ENCODE measurements around the gene MRGPRX2. TPM values are rescaled to one million over a fixed set of nuclear protein-coding genes. Genes with fewer than 3 reads are reported as not detected.

MRGPRX2 gene
- total RNA-seq, 2 donors from 2014 or later, result not detected

- 88% methylated on average over 3 to 4 of the region's 4 CpGs for WGBS, 2 experiments (ENCODE audit: insufficient coverage in 1 of 2, insufficient read length in 1 of 2)
Observed at GRCh38 chr11:19100885-19101284, 40.4 kb upstream of the MRGPRX2 start.

DNA sequence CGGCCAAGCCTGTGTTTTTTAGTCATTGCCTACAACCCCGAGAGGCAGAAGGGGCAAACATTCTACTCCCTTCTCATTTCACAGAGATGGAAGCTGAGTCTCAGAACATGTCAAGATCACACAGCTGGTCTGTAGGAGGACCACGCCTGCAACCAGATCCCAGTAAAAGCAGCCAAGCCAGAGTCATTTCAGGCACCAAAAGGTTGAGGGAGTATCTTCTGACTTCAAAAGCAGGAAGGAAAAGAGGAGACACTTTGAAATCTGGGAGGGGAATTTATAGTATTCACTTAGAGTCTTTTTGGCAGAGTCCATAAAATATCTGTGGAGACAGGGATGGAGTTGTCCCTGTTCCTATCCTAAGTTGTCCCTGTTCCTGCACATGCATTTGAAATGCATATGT, 38.6 kb upstream of the MRGPRX2 start:
- H3K27me3 Mint-ChIP-seq (ENCODE audit: insufficient read depth), result peaks cover 15% of the 10 kb centered on the region
- Histone ChIP-seq H3K4me1 (ENCODE audit: control insufficient read depth, insufficient read depth, low read length) (no peaks in the 10 kb centered on the region), H3K27ac (ENCODE audit: low read depth, low read length) (no peak overlapping the region), H3K36me3 (ENCODE audit: control insufficient read depth, insufficient read depth, low read length) (no peaks in the 10 kb centered on the region), H3K4me3 (ENCODE audit: low read length) (no peak overlapping the region), H3K9ac (ENCODE audit: extremely low read depth, low read length, poor library complexity, severe bottlenecking) (no peak overlapping the region), H3K9me3 (ENCODE audit: control insufficient read depth, low read length) (no peaks in the 10 kb centered on the region), H3K27me3 (ENCODE audit: control insufficient read depth, insufficient read depth, low read length, poor library complexity, severe bottlenecking) (peaks cover 9% of the 10 kb centered on the region)
- H3K9me3 Mint-ChIP-seq, result no peaks in the 10 kb centered on the region
- H3K4me3 Mint-ChIP-seq, result no peak overlapping the region
- no peaks in the 10 kb centered on the region for H3K36me3 Mint-ChIP-seq (ENCODE audit: low read depth)
- no peak overlapping the region for H3K27ac Mint-ChIP-seq
- WGBS, 2 experiments (ENCODE audit: insufficient coverage in 1 of 2, insufficient read length in 1 of 2), result 83 to 94% methylated on average over 1 to 3 of the region's 3 CpGs
- DNase-seq, result no peak
- TF ChIP-seq CTCF (conservative IDR thresholded peaks at IDR 0.05), result no peak
- no peaks in the 10 kb centered on the region for H3K4me1 Mint-ChIP-seq

More at GRCh38 chr11:19100885-19101284, 40.4 kb upstream of the MRGPRX2 start:
- H3K27me3 ChIP-seq (ENCODE audit: control insufficient read depth, insufficient read depth, low read length, poor library complexity, severe bottlenecking), result peaks cover 9% of the 10 kb centered on the region
- Mint-ChIP-seq H3K4me3 (no peak overlapping the region), H3K27me3 (ENCODE audit: insufficient read depth) (peaks cover 10% of the 10 kb centered on the region), H3K36me3 (ENCODE audit: low read depth) (no peaks in the 10 kb centered on the region), H3K4me1 (no peaks in the 10 kb centered on the region), H3K27ac (no peak overlapping the region), H3K9me3 (no peaks in the 10 kb centered on the region)
- H3K27ac ChIP-seq (ENCODE audit: low read depth, low read length), result no peak overlapping the region
- H3K4me1 ChIP-seq (ENCODE audit: control insufficient read depth, insufficient read depth, low read length), result no peaks in the 10 kb centered on the region
- H3K4me3 ChIP-seq (ENCODE audit: low read length), result no peak overlapping the region
- DNase-seq, result no peak
- no peak for TF ChIP-seq CTCF (conservative IDR thresholded peaks at IDR 0.05)
- no peaks in the 10 kb centered on the region for H3K36me3 ChIP-seq (ENCODE audit: control insufficient read depth, insufficient read depth, low read length)
- H3K9me3 ChIP-seq (ENCODE audit: control insufficient read depth, low read length), result no peaks in the 10 kb centered on the region
- H3K9ac ChIP-seq (ENCODE audit: extremely low read depth, low read length, poor library complexity, severe bottlenecking), result no peak overlapping the region

GRCh38 chr11:19094859-19095258, 34.3 kb upstream of the MRGPRX2 start:
- H3K36me3 ChIP-seq (ENCODE audit: control insufficient read depth, insufficient read depth, low read length), result no peaks in the 10 kb centered on the region
- no peak overlapping the region for H3K9ac ChIP-seq (ENCODE audit: extremely low read depth, low read length, poor library complexity, severe bottlenecking)
- H3K27ac Mint-ChIP-seq, result no peak overlapping the region
- H3K9me3 ChIP-seq (ENCODE audit: control insufficient read depth, low read length), result no peaks in the 10 kb centered on the region
- peaks cover 9% of the 10 kb centered on the region for H3K27me3 ChIP-seq (ENCODE audit: control insufficient read depth, insufficient read depth, low read length, poor library complexity, severe bottlenecking)
- no peak overlapping the region for H3K27ac ChIP-seq (ENCODE audit: low read depth, low read length)
- DNase-seq, result no peak
- no peaks in the 10 kb centered on the region for H3K9me3 Mint-ChIP-seq
- H3K4me1 Mint-ChIP-seq, result no peaks in the 10 kb centered on the region
- H3K4me3 ChIP-seq (ENCODE audit: low read length), result no peak overlapping the region
- H3K36me3 Mint-ChIP-seq (ENCODE audit: low read depth), result no peaks in the 10 kb centered on the region
- TF ChIP-seq CTCF (conservative IDR thresholded peaks at IDR 0.05), result no peak
- no peak overlapping the region for H3K4me3 Mint-ChIP-seq
- 60 to 100% methylated on average over 1 to 2 of the region's 2 CpGs for WGBS, 2 experiments (ENCODE audit: insufficient coverage in 1 of 2, insufficient read length in 1 of 2)
- peaks cover 17% of the 10 kb centered on the region for H3K27me3 Mint-ChIP-seq (ENCODE audit: insufficient read depth)
- H3K4me1 ChIP-seq (ENCODE audit: control insufficient read depth, insufficient read depth, low read length), result no peaks in the 10 kb centered on the region

All from endodermal cell (in vitro differentiated cells).